HCT116 (cell line): ENCODE measurements around the gene VTI1A. TPM values are rescaled to one million over a fixed set of nuclear protein-coding genes. Genes with fewer than 3 reads are reported as not detected.

Source experiments
- ATAC-seq: fragments of 200-7000 bp; cut with Tn5 transposase; 2 replicates; pipeline ENCODE4 v1.9.1; 2020; ENCODE audit warnings: mild to moderate bottlenecking, moderate library complexity
- BruUV-seq: library from RNA; stranded (reverse); fragments of 400-500 nt; replicated peaks from 2 replicates; lab custom pipeline; 2021; lab: Mats Ljungman, UMichigan
- CTCF ChIA-PET: fragments of 300-600 bp; sonication (Branson Sonifier 250); formaldehyde crosslinking; loops from one replicate; lab custom pipeline; 2021; ENCODE audit warnings: antibody characterized with exemption; lab: Charles Lee
- POLR2A ChIA-PET: fragments of 300-600, 350-600 bp; sonication (Branson Sonifier 250); formaldehyde crosslinking; loops from one replicate; lab custom pipeline; 2021; ENCODE audit warnings: antibody characterized with exemption; lab: Charles Lee
- RAD21 ChIA-PET, 2 experiments: fragments of 300-600 bp; sonication (Branson Sonifier 250); formaldehyde crosslinking; loops; one replicate each; lab custom pipeline; 2023; ENCODE audit warnings: low total read pairs in 2 of 2; ENCODE audit not compliant: uncharacterized antibody in 2 of 2, unreplicated experiment in 2 of 2, low non-redundant PET in 1 of 2; lab: Charles Lee
- DNase-seq: peaks from one replicate; pipeline ENCODE4 v3.0.0-alpha.2; 2010; ENCODE audit warnings: low read depth, low spot score
- H2AFZ ChIP-seq: fragments of 200-600 bp; shearing (Covaris generic), sonication (generic); 2 replicates; pipeline ENCODE4 v1.6.1; 2017; ENCODE audit warnings: low read depth, mixed run types, mixed read lengths, antibody characterized with exemption, low read length; ENCODE audit not compliant: poor library complexity, severe bottlenecking
- H3K27ac ChIP-seq: 2 replicates; pipeline ENCODE4 v1.5.1; 2012; ENCODE audit warnings: low read depth, low read length
- H3K27me3 ChIP-seq: fragments of 200-600 bp; sonication (generic); 2 replicates; pipeline ENCODE4 v1.6.1; 2016; ENCODE audit warnings: mixed run types, low read length, mixed read lengths; ENCODE audit not compliant: insufficient read depth
- H3K36me3 ChIP-seq, 2 experiments: fragments of 200-500 bp in 1 of 2; fragments of 200-600 bp in 1 of 2; sonication (Bioruptor generic) in 1 of 2; sonication (generic) in 1 of 2; 2 replicates each; pipeline versions ENCODE4 v1.5.1 to v1.6.1; 2014 to 2016; ENCODE audit warnings: low read length in 2 of 2, inconsistent platforms in 1 of 2, mixed read lengths in 1 of 2, mixed run types in 1 of 2; ENCODE audit not compliant: insufficient read depth in 2 of 2, control insufficient read depth in 1 of 2
- H3K4me1 ChIP-seq, 2 experiments: fragments of 200-600 bp in 1 of 2; sonication (generic) in 1 of 2; 2 replicates each; pipeline versions ENCODE4 v1.5.1 to v1.6.1; 2012 to 2017; ENCODE audit warnings: low read length in 2 of 2, inconsistent platforms in 1 of 2, mild to moderate bottlenecking in 1 of 2, mixed read lengths in 1 of 2, mixed run types in 1 of 2, moderate library complexity in 1 of 2; ENCODE audit not compliant: insufficient read depth in 2 of 2, control insufficient read depth in 1 of 2
- H3K4me2 ChIP-seq: fragments of 200-600 bp; sonication (generic); 2 replicates; pipeline ENCODE4 v1.6.1; 2017; ENCODE audit warnings: mixed run types, low read length, mixed read lengths
- H3K4me3 ChIP-seq, 2 experiments: fragments of 200-600 bp in 1 of 2; sonication (generic) in 1 of 2; replicated peaks in 1 of 2; 2 replicates each; pipeline ENCODE4 v1.5.1; 2011 to 2016; ENCODE audit warnings: low read length in 2 of 2, control low read depth in 1 of 2, low read depth in 1 of 2, mild to moderate bottlenecking in 1 of 2, mixed read lengths in 1 of 2, mixed run types in 1 of 2
- H3K79me2 ChIP-seq: fragments of 200-600 bp; sonication (generic); 2 replicates; pipeline ENCODE4 v1.6.1; 2017; ENCODE audit warnings: mild to moderate bottlenecking, mixed run types, low read length, moderate library complexity, mixed read lengths; ENCODE audit not compliant: insufficient read depth
- H3K9ac ChIP-seq: fragments of 200-600 bp; sonication (generic); 2 replicates; pipeline ENCODE4 v1.6.1; 2016; ENCODE audit warnings: low read length, mixed read lengths
- H3K9me2 ChIP-seq: fragments of 200-600 bp; sonication (generic), shearing (Covaris generic); 2 replicates; pipeline ENCODE4 v1.6.1; 2017; ENCODE audit warnings: mixed run types, mild to moderate bottlenecking, moderate library complexity; ENCODE audit not compliant: insufficient read depth
- H3K9me3 ChIP-seq, 2 experiments: fragments of 200-500 bp in 1 of 2; fragments of 200-600 bp in 1 of 2; sonication (Bioruptor generic) in 1 of 2; sonication (generic) in 1 of 2; 2 replicates each; pipeline ENCODE4 v1.6.1; 2014 to 2017; ENCODE audit warnings: low read length in 2 of 2, mixed read lengths in 2 of 2, inconsistent platforms in 1 of 2, low read depth in 1 of 2, mild to moderate bottlenecking in 1 of 2, mixed run types in 1 of 2, moderate library complexity in 1 of 2; ENCODE audit not compliant: control insufficient read depth in 1 of 2, insufficient read depth in 1 of 2
- H4K20me1 ChIP-seq: fragments of 200-600 bp; sonication (generic), shearing (Covaris generic); 2 replicates; pipeline ENCODE4 v1.6.1; 2017; ENCODE audit warnings: mixed run types, mild to moderate bottlenecking, moderate library complexity; ENCODE audit not compliant: insufficient read depth
- CEBPB ChIP-seq: IDR thresholded peaks from 2 replicates; pipeline ENCODE4 v1.6.1; 2012; ENCODE audit warnings: low read depth
- CTCF ChIP-seq, 3 experiments: fragments of 200-600 bp in 1 of 3; sonication (generic) in 1 of 3; IDR thresholded peaks in 2 of 3; conservative IDR thresholded peaks in 1 of 3; 2 replicates each; pipeline ENCODE4 v1.5.1; 2012 to 2017; ENCODE audit warnings: low read depth in 2 of 3, low read length in 2 of 3, antibody characterized with exemption in 1 of 3, borderline replicate concordance in 1 of 3, control low read depth in 1 of 3, mild to moderate bottlenecking in 1 of 3, mixed read lengths in 1 of 3, mixed run types in 1 of 3, moderate library complexity in 1 of 3; ENCODE audit not compliant: insufficient read depth in 1 of 3
- ELF1 ChIP-seq: IDR thresholded peaks from 2 replicates; pipeline ENCODE4 v1.6.1; 2012; ENCODE audit warnings: low read depth, borderline replicate concordance
- JUND ChIP-seq: IDR thresholded peaks from 2 replicates; pipeline ENCODE4 v1.6.1; 2012
- SRF ChIP-seq: IDR thresholded peaks from 2 replicates; pipeline ENCODE4 v1.6.1; 2012; ENCODE audit warnings: low read depth
- TCF7L2 ChIP-seq: IDR thresholded peaks from 2 replicates; pipeline ENCODE4 v1.7.0; 2011; ENCODE audit warnings: borderline replicate concordance, inconsistent platforms; ENCODE audit not compliant: insufficient read depth, insufficient read length; ENCODE audit errors: extremely low read depth
- YY1 ChIP-seq: IDR thresholded peaks from 2 replicates; pipeline ENCODE4 v1.6.1; 2011; ENCODE audit warnings: low read length, low read depth, moderate library complexity, mild to moderate bottlenecking; ENCODE audit not compliant: insufficient replicate concordance; ENCODE audit errors: extremely low read depth
- intact Hi-C: fragments of 100-400 bp; cut with micrococcal nuclease; formaldehyde crosslinking; loops from 2 replicates; pipeline ENCODE4 v1.10.0; 2022
- total RNA-seq: library from RNA; stranded (reverse); gene quantifications from one replicate; pipeline ENCODE4 v1.2.1, GENCODE V29; 2021; ENCODE audit not compliant: unreplicated experiment
- TF ChIP-seq, protein P1 (sequence below): IDR thresholded peaks from 2 replicates; pipeline ENCODE4 v1.6.1; 2012

VTI1A gene
- total RNA-seq, 1 experiment from 2014 or later, result 80.7 TPM

DNA sequence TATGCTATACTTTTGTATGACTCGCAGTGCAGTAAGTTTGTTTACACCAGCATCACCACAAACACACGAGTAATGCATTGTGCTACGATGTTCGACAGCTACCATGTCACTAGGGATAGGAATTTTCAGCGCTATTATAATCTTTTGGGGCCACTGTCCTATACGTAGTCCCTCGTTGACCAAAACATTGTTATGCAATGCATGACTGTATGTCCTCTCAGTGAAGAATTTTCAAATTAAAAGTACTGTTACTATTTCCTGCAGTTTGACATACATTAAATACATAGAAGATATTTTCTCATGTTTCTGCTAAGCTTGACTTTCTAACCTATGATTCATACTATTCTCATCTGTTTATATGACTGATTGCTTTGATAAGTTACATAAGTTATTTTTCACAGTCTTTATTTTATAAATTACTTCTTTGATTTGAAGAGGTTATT, 203.6 kb downstream of the VTI1A start (continued):
- TF ChIP-seq CTCF (IDR thresholded peaks at IDR 0.05 in 2 of 3, conservative IDR thresholded peaks at IDR 0.05 in 1 of 3; ENCODE audit: borderline replicate concordance in 1 of 3, insufficient read depth in 1 of 3, low read depth in 2 of 3, low read length in 2 of 3) (no peak), JUND (peak; percentile 54), YY1 (no peak), TCF7L2 (no peak), ELF1 (no peak)
- TF ChIP-seq, protein P1, sequence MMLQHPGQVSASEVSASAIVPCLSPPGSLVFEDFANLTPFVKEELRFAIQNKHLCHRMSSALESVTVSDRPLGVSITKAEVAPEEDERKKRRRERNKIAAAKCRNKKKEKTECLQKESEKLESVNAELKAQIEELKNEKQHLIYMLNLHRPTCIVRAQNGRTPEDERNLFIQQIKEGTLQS, result no peak

- Histone ChIP-seq H3K36me3 (no peaks in the 10 kb centered on the region), H4K20me1 (no peaks in the 10 kb centered on the region), H3K4me2 (no peak overlapping the region), H3K27ac (no peak overlapping the region), H3K27me3 (no peaks in the 10 kb centered on the region), H3K4me3 (no peak overlapping the region), H3K9me2 (no peaks in the 10 kb centered on the region), H3K9ac (no peak overlapping the region), H3K79me2 (peaks cover 20% of the 10 kb centered on the region; the same call in 1 of the 2 replicates), H3K9me3 (no peaks in the 10 kb centered on the region)
- intact Hi-C loops, result no loop called here
- BruUV-seq, result no TSS peak
- ChIA-PET POLR2A (no interaction called here), CTCF (no interaction called here)
- DNase-seq, result no peak
- no peak for ATAC-seq
- TF ChIP-seq CEBPB (peak; percentile 42; the same call in 1 of the 2 replicates), SRF (no peak)
- TF ChIP-seq, all 23 proteins: peak for 1
- RAD21 ChIA-PET, result no interaction called here
- peaks cover 45 to 56% of the 10 kb centered on the region in 2 experiments for H3K4me1 ChIP-seq
- H2AFZ ChIP-seq, result no peak overlapping the region
These were observed 206.2 kb downstream of the VTI1A start for GRCh38 chr10:112653215-112653614.
